GM08714 (cell line): ENCODE data around the gene TNP2.

Experiments
- H3K4me3 ChIP-seq: fragments of 200-500 bp; sonication (Bioruptor generic); 2 replicates; pipeline ENCODE4 v1.5.1; 2014; ENCODE audit warnings: mild to moderate bottlenecking, low read length, inconsistent platforms
- ZNF274 ChIP-seq: IDR thresholded peaks from 2 replicates; pipeline ENCODE4 v1.6.1; 2012; ENCODE audit warnings: mild to moderate bottlenecking, low read depth, low read length

Gene TNP2

DNA sequence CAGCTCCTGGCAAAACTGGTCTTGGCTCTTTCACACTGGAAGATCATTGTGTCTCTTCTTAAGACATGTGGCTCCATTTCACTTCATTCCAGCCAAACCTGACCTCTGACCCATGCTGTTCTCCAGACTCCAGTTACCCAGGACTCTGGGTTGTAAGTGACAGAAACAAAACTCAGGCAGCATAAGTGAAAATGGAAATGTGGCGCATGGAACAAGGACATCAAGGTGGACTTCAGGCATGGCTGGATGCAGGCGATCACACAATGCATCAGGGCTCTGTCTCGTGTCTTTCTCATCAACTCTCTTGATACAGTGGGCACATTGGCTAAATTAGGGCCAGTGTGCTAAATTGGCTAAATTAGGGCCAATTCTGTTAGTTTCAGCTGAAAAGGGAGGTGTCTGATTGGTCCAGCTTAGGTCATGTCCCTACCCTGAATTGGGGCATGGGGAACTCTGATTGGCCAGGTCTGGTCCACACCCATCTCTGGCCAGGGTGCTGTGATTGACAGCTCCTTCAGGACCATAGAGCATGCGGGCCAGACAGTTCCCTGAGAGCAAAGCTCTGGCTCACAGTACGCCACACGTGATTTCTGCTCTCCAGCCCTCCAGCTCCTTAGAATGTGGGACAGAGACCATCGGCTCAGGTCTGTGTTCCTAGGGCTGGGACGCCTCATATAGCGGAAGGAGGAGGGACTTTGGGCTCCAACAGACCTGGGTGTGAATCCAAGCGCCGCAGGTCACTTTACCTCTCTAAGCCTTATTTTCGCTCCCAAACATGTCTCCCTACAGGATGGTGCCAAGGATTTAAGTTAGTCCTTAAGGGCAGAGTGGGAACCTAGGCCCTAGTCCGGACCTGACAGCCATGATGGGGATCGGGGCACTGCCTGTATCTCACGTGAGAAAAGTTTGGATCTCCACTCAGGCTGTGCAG lies 30.6 kb downstream of the TNP2 start:
- TF ChIP-seq ZNF274: no peak

DNA sequence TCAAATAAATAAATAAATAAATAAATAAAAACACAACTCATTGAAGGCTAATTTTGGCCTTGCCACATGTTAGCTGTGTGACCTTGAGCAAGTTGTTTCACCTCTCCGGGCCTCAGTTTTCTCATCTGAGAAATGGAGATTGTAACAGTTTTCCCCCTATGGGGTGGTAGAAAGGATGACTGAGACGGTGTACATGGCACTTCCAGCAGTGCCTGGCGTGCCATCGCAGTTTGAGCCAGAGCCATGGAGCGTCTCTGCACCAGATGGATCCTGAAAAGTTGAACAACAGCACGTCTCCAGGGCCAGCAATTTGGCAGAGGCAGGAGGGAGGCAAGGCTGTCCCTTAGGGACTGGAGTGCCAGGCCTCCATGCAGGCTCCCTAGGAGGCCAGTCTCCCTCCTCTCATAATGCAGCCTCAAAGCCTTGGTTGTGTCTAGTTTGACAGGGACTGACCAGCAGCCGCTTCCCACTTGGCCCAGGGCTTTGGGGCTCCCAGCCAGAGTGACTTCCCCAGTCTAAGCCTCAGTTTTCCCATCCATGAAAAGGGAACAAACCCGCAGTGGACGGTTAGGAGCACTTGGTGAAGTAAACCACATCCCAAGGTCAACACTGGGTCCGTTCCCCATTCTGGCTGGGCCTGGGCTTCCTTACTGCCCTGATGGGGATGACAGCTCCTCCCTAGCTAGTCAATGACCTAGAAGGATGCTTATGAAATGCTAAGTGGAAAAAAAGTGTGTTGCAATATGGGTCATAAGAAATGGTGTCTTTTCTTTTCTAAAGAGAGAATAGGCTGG lies 32.5 kb downstream of the TNP2 start:
- no peak for TF ChIP-seq ZNF274
- no peak overlapping the region for H3K4me3 ChIP-seq

More for the DNA sequence above, 30.6 kb downstream of the TNP2 start:
- no peak overlapping the region for H3K4me3 ChIP-seq

DNA sequence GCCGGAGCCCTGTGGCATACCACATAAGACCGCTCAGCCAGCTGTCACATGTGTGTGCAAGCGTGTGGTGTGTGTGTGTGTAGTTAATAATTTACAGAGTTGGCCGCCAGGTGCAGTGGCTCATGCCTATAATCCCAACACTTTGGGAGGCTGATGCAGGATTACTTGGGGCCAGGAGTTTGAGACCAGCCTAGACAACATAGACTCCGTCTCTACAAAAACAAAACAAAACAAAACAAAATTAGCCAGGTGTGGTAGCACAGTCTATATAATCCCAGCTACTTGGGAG lies 33.5 kb downstream of the TNP2 start:
- H3K4me3 ChIP-seq: no peak overlapping the region
- no peak for TF ChIP-seq ZNF274

GRCh38 chr16:11234884-11235702 lies 34.0 kb downstream of the TNP2 start:
- H3K4me3 ChIP-seq: no peak overlapping the region
- no peak for TF ChIP-seq ZNF274

DNA sequence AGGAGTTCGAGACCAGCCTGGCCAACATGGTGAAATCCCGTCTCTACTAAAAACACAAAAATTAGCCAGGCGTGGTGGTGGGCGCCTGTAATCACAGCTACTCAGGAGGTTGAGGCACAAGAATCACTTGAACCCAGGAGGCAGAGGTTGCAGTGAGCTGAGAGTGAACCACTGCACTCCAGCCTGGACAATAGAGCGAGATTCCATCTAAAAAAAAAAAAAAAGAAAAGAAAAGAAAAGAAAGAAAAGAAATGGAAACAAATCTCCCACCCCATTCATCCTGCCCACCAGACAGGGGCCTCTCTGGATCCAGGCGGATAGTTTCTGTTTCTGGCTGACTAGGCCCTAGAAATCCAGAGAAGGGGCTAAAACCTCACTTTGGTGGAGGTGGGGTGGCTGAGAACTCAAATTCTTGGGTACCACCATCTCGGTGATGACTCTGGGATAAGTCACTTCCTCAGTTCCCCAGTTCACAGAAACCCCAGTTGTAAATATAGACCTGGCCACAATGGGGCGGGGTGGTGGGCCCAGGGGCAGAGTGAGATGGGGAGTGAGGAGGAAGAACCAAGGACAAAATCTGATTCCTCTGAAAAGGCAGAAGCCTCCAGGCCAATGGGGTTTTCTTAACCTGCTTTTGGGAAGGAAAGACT lies 35.3 kb downstream of the TNP2 start:
- no peak overlapping the region for H3K4me3 ChIP-seq
- no peak for TF ChIP-seq ZNF274

DNA sequence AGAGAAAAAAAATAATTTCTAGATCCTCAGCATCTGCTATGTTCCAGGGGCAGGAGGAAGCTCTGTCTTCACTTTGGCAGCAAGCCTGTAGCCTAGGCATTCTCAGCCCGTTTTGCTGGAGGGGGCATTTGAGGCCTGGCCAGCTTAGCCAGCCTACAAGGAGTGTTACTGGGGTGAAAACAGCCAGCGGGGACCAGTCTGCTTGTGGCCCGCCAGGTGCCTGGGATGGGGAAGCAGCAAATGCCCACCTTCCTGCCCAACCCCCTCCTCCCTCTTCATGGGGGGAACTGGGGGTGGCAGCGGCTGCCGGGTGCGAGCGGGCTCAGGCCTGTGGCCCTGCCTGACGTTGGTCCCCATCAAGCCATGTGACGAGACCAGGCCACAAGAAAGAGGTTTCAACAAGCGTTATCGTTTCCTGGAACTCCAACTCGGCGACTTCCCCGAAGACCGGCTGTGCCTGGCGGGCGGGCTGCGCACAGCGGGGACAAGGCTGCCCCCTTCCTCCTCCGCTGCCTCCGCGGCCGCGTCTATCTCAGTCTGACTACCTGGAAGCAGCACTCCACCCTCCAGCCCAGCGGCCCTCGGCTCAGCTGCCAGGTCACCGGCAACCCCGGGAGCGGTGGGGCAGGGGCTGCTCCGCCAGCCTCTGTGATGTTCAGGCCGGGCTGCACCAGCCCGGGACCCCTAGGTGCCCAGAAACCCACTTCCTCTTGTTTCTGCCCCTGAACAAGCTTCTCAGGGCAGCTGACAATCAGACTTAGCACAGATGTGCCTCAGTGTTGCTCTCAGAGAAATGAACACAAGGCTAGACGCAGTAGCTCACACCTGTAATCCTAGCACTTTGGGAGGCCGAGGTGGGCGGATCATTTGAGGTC lies 36.0 kb downstream of the TNP2 start:
- TF ChIP-seq ZNF274: no peak
- H3K4me3 ChIP-seq: no peak overlapping the region

GRCh38 chr16:11232302-11232851 lies 36.7 kb downstream of the TNP2 start:
- no peak for TF ChIP-seq ZNF274
- no peak overlapping the region for H3K4me3 ChIP-seq

- H3K4me3 ChIP-seq: no peak overlapping the region
These were observed 37.7 kb downstream of the TNP2 start for GRCh38 chr16:11231367-11231970.

DNA sequence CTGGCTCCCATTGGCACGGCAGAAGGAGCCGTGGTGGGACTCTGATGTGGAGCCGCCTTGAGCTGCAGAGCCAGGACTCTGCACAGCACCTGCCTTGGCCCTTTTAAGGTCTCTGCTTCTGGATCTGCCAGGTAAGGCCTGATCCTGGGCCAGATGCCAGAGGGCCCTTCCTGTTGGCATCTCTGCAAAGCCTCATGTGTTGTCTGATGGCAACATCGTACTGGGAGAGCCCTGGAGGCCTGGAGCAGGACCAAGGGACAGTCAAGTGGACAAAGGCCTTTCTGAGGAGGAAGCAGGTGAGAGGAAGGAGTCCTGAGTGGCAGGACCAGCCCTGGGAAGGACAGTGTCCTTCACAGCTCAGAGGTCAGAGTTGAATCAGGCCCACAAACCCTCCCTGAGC lies 39.2 kb downstream of the TNP2 start:
- TF ChIP-seq ZNF274: no peak
- no peak overlapping the region for H3K4me3 ChIP-seq

More at GRCh38 chr16:11231367-11231970, 37.7 kb downstream of the TNP2 start:
- TF ChIP-seq ZNF274: no peak

DNA sequence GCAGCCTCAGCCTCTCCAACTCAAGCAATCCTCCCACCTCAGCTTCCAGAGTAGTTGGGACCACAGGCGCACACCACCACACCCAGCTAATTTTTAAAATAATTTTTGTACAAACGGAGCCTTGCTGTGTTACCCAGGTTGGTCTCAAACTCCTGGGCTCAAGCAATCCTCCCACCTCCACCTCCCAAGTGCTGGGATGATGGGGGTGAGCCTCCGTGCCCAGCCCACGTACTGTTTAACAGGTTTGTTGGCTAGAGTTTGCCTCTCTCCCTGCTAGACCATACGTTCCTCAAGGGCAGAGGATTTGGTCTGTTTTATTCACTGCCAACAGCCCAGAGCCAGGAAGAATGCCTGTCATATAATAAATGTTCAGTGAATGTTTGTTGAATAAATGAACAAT lies 39.7 kb downstream of the TNP2 start:
- no peak overlapping the region for H3K4me3 ChIP-seq
- no peak for TF ChIP-seq ZNF274

DNA sequence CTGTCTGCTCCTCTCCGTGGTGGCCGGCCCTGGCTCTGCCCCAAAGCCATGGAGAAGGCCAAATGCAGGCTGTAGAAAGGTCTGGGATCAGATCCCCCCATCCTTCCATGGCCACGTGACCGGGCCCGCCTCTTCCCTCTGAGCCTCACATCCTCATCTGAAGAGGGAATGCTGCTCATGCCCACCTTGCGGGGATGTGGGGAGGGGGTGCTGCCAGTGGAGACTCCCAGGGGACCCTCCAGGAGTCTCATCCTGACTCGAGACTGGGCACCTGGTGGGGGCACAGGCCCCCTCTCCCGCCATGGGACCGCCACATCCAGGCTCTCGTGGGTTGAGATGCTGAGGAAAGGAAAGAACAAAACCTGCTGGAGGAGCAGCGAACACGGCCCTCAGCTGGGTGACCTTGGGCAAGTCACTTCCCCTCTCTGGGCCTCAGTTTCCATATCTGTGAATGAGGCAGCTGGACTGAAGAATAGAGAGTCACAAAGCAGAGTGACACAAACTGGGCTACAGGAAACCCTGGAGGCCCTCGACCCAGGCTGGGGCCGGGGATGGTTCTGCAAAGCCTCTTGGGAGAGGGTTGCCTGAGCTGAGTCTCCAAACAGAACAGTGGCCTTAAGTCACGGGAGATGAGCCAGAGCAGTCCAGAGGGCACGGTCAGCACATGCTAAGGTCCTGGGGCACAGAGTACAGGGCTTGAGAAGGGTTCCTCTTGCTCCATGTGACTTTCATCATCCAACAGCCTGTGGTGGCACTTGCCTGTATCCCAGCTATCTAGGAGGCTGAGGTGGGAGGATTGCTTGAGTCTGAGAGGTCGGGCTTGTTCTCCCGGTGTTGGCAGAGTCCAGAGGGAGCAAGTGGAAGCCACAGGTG lies 43.2 kb downstream of the TNP2 start:
- TF ChIP-seq ZNF274: no peak
- H3K4me3 ChIP-seq: no peak overlapping the region; the same call in 1 of the 2 replicates
